Fibroblast of mammary gland (primary cell): ENCODE results near the gene FAM222A.

ENCODE experiments used
- DNase-seq: peaks from one replicate; pipeline ENCODE4 v3.0.0-alpha.2; 2010; ENCODE audit warnings: low read depth
- H3K4me3 ChIP-seq: 2 replicates; pipeline ENCODE4 v1.5.1; 2011; ENCODE audit warnings: low read depth, mild to moderate bottlenecking, low read length, moderate library complexity; ENCODE audit not compliant: control insufficient read depth
- TF ChIP-seq, protein P1 (sequence below): conservative IDR thresholded peaks from 2 replicates; pipeline ENCODE4 v1.5.1; 2011; ENCODE audit warnings: low read depth, low read length, inconsistent platforms; ENCODE audit not compliant: control insufficient read depth, insufficient read depth

The FAM222A gene

DNA sequence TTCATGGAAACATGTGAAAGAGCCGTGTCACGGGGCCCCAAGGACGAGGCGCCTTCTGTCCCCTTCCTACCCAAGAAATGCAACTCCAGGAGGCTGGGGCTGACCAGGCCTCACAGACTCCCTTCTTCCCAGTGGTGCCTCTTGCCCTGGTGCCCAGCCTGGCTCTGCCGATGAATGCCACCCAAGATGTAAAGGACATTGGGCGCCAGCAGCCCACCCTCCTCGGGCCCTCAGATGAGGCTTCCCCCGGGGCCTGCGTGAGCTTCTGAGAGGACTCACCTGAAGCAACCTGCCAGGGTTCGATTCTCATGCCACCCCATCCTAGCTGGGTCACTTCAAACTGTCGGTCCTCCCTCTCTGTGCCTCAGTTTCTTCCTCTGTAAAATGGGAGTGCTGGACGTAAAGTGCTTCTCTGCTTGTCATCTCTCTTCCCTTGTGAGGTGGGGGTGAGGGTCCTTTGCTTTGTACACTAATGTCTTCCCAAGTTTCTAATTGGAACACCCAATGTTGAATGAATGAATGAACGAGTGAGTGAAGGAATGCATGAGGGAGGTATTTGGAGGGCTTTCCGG lies 10.8 kb downstream of the FAM222A start:
- H3K4me3 ChIP-seq: no peak overlapping the region
- DNase-seq: no peak
- TF ChIP-seq, protein P1, sequence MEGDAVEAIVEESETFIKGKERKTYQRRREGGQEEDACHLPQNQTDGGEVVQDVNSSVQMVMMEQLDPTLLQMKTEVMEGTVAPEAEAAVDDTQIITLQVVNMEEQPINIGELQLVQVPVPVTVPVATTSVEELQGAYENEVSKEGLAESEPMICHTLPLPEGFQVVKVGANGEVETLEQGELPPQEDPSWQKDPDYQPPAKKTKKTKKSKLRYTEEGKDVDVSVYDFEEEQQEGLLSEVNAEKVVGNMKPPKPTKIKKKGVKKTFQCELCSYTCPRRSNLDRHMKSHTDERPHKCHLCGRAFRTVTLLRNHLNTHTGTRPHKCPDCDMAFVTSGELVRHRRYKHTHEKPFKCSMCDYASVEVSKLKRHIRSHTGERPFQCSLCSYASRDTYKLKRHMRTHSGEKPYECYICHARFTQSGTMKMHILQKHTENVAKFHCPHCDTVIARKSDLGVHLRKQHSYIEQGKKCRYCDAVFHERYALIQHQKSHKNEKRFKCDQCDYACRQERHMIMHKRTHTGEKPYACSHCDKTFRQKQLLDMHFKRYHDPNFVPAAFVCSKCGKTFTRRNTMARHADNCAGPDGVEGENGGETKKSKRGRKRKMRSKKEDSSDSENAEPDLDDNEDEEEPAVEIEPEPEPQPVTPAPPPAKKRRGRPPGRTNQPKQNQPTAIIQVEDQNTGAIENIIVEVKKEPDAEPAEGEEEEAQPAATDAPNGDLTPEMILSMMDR: no peak

DNA sequence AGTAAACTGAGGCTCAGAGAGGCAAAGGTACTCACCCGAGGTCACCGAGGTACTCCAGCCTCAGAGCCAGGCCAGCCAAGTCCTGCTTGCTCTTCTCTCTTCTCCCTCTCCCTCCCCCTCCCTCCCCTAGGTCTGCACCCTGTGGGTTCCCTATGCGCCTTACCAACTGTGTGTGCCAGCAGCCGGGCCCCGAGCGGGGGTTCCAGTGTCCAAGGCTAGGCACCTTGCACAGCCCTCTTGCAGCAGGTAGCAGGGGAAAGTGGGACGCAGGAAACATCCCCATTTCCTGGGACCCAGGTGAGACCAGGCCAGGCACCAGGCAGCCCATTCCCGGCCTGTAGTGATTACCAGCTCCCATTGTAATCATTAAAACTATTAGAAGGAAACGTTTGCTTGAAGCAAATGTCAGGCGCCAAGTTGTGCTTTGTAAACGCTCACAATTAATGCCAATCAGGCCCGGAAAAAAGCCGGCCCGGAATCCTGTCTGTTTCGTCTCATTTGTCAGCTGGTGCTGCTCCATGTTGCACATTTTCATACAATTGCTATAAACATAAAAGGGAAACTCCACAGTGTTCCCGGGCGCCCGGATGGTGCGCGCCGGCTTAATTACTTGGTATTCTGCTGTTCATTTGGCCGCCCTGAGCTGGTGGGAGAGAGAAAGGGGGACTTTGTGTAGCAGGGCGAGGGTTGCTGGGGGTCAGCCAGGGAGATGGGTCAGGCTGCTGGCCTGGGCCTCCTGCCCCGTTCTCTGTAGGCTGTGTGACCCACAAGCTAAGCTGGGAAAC lies 11.9 kb downstream of the FAM222A start:
- no peak for DNase-seq
- no peak overlapping the region for H3K4me3 ChIP-seq
- TF ChIP-seq, protein P1: no peak

DNA sequence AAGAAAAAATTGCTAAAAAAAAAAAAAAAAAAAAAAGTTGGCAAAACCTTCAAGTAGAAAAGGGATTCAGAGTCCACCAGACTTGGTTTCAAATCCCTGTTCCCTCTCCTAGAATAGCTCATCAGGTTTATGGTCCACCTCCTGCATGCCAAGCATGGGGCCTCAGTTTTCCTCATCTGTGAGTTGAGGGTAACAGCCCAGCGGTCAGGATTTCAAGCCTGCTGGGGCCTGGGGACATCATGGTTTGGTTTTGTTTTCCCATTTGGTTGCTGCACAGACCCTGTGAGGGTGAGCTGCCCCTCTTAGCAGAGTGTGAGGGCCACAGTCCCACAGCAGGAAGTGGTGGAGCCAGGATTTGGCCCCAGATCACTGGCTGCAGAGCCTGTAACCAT lies 12.5 kb downstream of the FAM222A start:
- no peak for DNase-seq
- TF ChIP-seq, protein P1: no peak
- no peak overlapping the region for H3K4me3 ChIP-seq

DNA sequence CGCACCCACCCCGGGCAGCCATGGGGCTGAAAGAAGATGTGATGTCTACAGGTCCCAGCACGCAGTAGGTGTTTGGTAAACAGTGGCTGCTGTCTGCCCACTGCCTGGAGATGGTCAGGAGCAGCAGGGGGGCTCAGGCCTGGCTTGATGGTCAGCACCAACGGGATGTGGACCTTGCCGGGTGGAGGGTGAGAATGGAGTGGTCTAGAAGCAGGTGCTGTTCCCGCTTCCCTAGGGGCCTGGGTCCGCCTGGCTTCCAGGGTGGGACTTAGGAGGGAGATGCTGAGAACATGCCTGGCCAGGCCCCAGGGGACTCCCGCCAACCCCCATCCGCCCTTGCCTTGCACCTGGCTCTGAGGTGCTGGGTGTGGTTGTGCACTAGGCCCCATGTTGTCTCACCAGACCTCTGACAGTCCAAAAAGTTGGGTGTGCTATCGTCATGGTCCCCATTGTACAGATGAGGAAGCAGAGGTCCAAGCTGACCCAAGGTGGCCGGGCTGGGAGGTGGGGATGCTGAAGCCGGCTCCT lies 12.9 kb downstream of the FAM222A start:
- no peak for DNase-seq
- TF ChIP-seq, protein P1: no peak
- H3K4me3 ChIP-seq: no peak overlapping the region

DNA sequence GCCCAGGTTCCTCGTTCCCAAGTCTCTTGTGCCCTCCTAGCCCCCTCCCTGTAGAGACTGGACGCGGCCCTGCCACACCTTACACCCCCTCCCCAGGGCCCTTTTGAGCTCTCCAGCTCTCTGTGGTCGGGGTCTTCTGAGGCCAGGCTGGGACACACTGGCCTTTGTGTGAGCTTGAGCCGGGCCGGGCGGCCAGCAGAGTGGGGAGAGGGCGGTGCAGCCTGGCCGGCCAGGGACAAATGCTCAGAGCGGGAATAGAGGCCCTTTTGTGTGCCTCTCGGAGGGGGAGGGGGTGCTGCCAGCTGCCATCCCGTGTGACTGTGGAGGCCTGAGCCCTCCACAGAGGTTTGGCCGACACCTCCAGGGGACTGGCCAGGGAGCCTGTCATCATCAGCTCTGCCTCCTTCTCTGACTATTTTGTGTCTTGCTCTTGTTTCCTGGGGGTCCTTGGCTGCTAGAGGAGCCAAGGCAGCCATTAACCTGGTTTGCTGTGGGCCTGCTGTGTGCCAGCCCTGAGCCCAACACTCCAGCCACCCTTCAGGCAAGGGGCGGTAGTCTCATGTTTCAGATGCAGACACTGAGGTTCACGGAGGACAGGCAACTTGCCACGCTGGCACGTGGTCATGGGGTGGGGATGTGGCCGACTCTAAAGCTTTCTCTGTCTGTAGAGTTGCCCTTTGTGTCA lies 13.6 kb downstream of the FAM222A start:
- TF ChIP-seq, protein P1: no peak
- no peak for DNase-seq
- no peak overlapping the region for H3K4me3 ChIP-seq

DNA sequence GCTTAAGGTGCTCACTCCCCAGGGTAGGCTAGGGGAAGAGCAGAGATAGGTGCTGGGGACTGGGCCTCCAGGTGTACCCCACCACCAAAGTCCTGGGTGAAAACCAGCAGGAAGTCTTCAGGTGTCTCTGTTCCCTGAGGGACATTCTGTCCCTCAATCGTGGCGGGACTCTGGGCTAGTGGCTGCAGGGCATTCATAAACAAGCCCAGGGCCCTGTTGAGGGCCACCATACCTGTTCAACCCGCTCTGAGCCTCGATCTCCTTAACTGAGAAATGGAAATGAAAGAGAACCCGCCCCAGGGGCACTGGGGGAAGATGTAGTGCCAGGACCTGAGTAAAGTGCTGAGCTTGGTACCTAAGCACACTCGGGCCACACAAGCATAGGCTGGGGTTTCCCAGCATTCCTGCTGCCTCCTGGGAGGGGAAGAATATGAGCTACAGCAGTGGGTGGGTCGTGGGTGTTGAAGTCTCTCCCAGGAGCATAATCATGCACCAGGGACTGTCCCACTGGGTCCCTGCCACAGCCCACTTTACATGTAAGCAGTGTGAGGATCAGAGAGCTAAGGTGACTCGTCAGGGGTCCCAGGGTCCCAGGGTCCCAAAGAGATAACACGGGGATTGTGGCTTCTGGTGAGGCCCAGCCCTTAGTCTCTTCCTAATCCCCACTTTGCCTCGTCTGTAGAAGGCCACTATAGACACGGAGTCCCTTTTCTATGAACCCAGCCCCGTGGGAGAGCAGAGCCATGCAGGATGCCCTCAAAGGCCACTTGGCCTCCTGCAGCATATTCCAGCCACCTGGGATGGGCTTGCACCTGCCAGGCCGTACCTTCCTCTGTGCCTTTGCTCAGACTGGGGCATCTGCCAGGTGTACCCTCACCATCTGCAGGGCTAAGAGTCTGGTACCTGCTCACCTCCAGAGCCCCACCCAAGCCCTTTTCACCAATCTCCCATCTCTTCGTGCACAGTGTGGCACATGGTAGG lies 14.4 kb downstream of the FAM222A start:
- TF ChIP-seq, protein P1: no peak
- no peak for DNase-seq
- no peak overlapping the region for H3K4me3 ChIP-seq
